Left forelimb (tissue), 1 donor: Measurements from ENCODE around the gene ZC3H8.

Experiments used
- DNase-seq: peaks from one replicate; pipeline ENCODE4 v3.0.0-alpha.2; 2018; ENCODE audit warnings: low spot score

ZC3H8 gene

GRCh38 chr2:112164876-112165275 is 90.0 kb downstream of the ZC3H8 start:
- DNase-seq: no peak

GRCh38 chr2:112163541-112163981 is 91.3 kb downstream of the ZC3H8 start:
- no peak for DNase-seq

DNA sequence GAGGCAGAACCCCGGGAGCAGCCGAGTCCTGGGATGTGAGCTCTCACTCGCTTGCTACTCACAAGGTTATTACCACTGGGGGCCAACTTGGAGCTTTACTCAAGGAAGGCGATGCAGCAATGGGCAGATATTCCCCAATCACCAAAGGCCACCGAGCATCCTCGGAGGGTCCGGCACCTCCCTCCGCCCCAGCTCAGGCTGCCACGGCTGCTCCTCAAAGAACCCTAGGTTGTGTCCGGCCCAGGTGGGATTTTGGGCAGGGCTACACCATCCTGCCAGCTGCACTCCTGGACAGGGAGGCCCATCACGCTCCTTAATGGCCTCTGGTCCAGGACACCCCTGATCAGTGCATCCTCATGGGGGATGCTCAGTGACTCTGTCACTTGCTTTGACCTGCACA is 91.9 kb downstream of the ZC3H8 start:
- no peak for DNase-seq

- no peak for DNase-seq
These were observed 92.5 kb downstream of the ZC3H8 start for GRCh38 chr2:112162341-112162740.
